Measurements from ENCODE around the gene SURF1.
"Not testable (repeated sequence)": the region's sequence is repeated elsewhere in the genome, so short reads cannot be mapped to it uniquely, and the experiment has no call there.

- TF ChIP-seq CTCF, POLR2A (IDR thresholded peaks at IDR 0.05): not testable (repeated sequence)
Measured at GRCh38 chr9:133391449-133391848, 35.2 kb upstream of the SURF1 start.
